ENCODE measurements around the gene AQP1. TPM values are rescaled to one million over a fixed set of nuclear protein-coding genes. Genes with fewer than 3 reads are reported as not detected.

The AQP1 gene
- polyA plus RNA-seq (ENCODE audit: insufficient read length in 4 of 4), result 100 to 1,000 TPM in 3 of 4 donors, 10 to 100 TPM in 1; 39.4 to 221 (median 159) TPM

GRCh38 chr7:30911561-30911969, at the start of gene AQP1:
Gene AQP1 (plus strand): TSS chr7:30911853. CDS start chr7:30911910, 57 bp downstream.
- DNase-seq (ENCODE audit: low read depth in 4 of 4, low spot score in 3 of 4), result peak in 1 of 4 donors; percentile 46

- DNase-seq (ENCODE audit: low read depth in 4 of 4, low spot score in 3 of 4), result no peak
Measured at GRCh38 chr7:30862995-30863705, 48.5 kb upstream of the AQP1 start.

GRCh38 chr7:30863706-30864035, 48.0 kb upstream of the AQP1 start:
- DNase-seq (ENCODE audit: low read depth in 4 of 4, low spot score in 3 of 4), result no peak

GRCh38 chr7:30864101-30864500, 47.6 kb upstream of the AQP1 start:
- DNase-seq (ENCODE audit: low read depth in 4 of 4, low spot score in 3 of 4), result no peak

- DNase-seq (ENCODE audit: low read depth in 4 of 4, low spot score in 3 of 4), result no peak
Measured at GRCh38 chr7:30865076-30865475, 46.6 kb upstream of the AQP1 start.

GRCh38 chr7:30865821-30866220, 45.8 kb upstream of the AQP1 start:
- DNase-seq (ENCODE audit: low read depth in 4 of 4, low spot score in 3 of 4), result no peak

GRCh38 chr7:30866939-30867338, 44.7 kb upstream of the AQP1 start:
- DNase-seq (ENCODE audit: low read depth in 4 of 4, low spot score in 3 of 4), result no peak

GRCh38 chr7:30867483-30867882, 44.2 kb upstream of the AQP1 start:
- no peak for DNase-seq (ENCODE audit: low read depth in 4 of 4, low spot score in 3 of 4)

- no peak for DNase-seq (ENCODE audit: low read depth in 4 of 4, low spot score in 3 of 4)
Measured at GRCh38 chr7:30869794-30870611, 41.6 kb upstream of the AQP1 start.

GRCh38 chr7:30870821-30871518, 40.7 kb upstream of the AQP1 start:
- no peak for DNase-seq (ENCODE audit: low read depth in 4 of 4, low spot score in 3 of 4)

- no peak for DNase-seq (ENCODE audit: low read depth in 4 of 4, low spot score in 3 of 4)
Measured at GRCh38 chr7:30871655-30872054, 40.0 kb upstream of the AQP1 start.

GRCh38 chr7:30873207-30873606, 38.4 kb upstream of the AQP1 start:
- DNase-seq (ENCODE audit: low read depth in 4 of 4, low spot score in 3 of 4), result no peak

- no peak for DNase-seq (ENCODE audit: low read depth in 4 of 4, low spot score in 3 of 4)
Measured at GRCh38 chr7:30873656-30874055, 38.0 kb upstream of the AQP1 start.

- no peak for DNase-seq (ENCODE audit: low read depth in 4 of 4, low spot score in 3 of 4)
Measured at GRCh38 chr7:30874656-30875302, 36.9 kb upstream of the AQP1 start.

GRCh38 chr7:30877015-30877769, 34.5 kb upstream of the AQP1 start:
- no peak for DNase-seq (ENCODE audit: low read depth in 4 of 4, low spot score in 3 of 4)

- no peak for DNase-seq (ENCODE audit: low read depth in 4 of 4, low spot score in 3 of 4)
Measured at GRCh38 chr7:30877993-30878392, 33.7 kb upstream of the AQP1 start.

GRCh38 chr7:30879139-30880124, 32.2 kb upstream of the AQP1 start:
- no peak for DNase-seq (ENCODE audit: low read depth in 4 of 4, low spot score in 3 of 4)

- DNase-seq (ENCODE audit: low read depth in 4 of 4, low spot score in 3 of 4), result no peak
Measured at GRCh38 chr7:30880125-30880720, 31.4 kb upstream of the AQP1 start.

- no peak for DNase-seq (ENCODE audit: low read depth in 4 of 4, low spot score in 3 of 4)
Measured at GRCh38 chr7:30880941-30881340, 30.7 kb upstream of the AQP1 start.

All from left renal pelvis (tissue), 4 donors.